Daoy (cell line): ENCODE measurements around the gene TMEM51. TPM values are rescaled to one million over a fixed set of nuclear protein-coding genes. Genes with fewer than 3 reads are reported as not detected.
A peak's percentile ranks its signal among the peaks of the same experiment; 100 is the strongest.
"Not testable (repeated sequence)": the region's sequence is repeated elsewhere in the genome, so short reads cannot be mapped to it uniquely, and the experiment has no call there.

Experiments
- DNase-seq: peaks from one replicate; pipeline ENCODE4 v3.0.0-alpha.2; 2015; ENCODE audit warnings: low read depth
- total RNA-seq: library from RNA; depleted of rRNA; stranded (reverse); fragments of >200 nt; shearing (Covaris generic); gene quantifications from 2 replicates; pipeline ENCODE4 v1.2.3, GENCODE V29; 2014

The TMEM51 gene
- total RNA-seq, 1 experiment from 2014 or later: 18.4 TPM

- DNase-seq: peak; percentile 69
Measured at GRCh38 chr1:15154480-15155036, 1.0 kb downstream of the TMEM51 start.

DNA sequence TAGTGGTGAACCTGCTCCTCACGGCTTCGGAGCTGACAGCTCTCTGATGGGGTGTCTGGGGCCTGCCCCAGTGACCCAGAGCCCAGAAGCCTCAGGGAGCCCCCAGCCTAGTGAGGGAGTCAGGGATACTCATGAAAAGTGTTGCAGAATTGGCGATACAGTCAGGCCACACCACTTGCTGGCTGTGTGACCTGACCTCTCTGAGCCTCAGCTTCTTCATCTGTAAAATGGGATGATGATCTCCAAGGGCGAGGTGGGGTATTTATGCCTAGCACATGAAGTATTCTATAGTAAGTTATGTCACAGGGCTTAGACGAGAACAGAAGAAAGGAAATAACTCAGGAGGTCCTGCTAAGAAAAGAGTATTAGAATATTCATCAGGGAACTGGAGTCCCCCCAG, 1.6 kb downstream of the TMEM51 start:
- DNase-seq: no peak

DNA sequence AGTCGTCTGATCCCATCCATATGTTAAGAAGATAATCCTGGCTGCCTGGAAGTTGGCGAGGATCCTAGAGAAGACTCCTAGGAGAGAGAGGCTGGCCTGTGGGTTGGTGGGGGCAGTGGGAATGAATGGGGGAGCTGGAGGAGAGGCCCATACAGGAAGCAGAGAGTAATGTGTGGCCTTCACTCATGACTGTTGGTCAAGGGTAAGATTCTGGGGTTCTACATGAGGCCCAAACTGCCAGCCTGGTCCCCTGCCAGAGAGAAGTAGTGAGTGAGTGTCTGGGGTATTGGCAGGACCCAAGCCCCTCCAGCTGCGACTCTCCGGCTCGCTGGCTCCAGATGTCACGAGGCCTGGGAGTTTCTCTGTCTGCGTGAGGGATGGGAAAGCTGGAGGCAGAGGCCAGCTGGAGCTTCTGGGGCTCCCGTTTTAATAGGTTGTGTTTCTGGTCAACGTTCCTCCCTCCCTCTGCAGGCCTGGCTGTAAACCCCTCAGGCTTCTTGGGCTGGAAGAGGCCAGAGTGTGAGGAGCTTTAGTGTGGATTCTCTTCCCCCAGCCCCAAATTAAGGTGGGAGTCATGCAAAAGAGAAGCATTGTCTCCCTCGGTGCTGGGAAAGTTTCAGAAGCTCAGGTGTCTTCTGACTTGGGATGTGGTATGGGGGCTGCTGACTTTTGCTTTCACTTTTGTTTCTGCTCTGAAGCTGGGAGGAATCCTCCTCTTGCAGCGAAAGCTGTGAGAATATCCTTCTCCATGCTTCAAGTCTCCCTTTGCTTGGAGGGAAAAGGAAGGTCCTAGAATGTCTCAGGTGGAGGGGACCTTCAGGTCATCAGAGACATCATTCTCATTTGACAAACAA, 2.6 kb downstream of the TMEM51 start:
- peak; percentile 53 for DNase-seq

- no peak for DNase-seq
Measured at GRCh38 chr1:15156807-15157380, 3.3 kb downstream of the TMEM51 start.

GRCh38 chr1:15157524-15158399, 4.2 kb downstream of the TMEM51 start:
- no peak for DNase-seq

DNA sequence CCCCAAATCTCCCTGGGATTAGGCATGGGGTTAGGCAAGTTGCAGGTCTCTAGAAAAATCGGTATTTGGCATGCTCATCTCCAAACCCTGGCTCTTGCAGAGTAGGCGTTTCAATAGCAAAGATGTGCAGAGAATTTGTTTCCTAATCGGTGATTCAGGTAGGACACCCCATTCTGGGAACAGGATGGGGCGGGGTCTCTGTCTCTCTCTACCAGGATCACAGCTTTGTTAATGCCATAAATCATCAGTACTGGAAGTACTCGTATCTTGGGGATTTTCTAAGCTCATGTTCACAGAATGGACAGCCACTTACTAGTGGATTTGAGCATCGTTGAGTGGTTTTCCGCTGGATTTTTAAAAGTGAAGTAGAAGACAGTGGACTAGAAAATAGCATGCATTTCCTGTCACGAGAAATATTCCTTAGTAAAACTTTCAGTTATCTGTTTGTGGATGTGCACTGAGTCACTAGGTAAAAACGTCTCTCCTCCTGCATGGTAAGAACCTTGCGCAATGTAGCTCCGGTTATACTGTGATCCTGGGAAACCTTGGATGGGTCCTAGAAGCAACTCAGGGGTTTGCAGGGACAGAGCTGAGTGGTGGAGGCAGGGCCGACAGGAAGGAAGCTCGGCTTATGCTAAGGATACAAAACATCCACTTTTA, 5.1 kb downstream of the TMEM51 start:
- DNase-seq: peak; percentile 58

- DNase-seq: no peak
Measured at GRCh38 chr1:15159166-15159555, 5.6 kb downstream of the TMEM51 start.

- no peak for DNase-seq
Measured at GRCh38 chr1:15160626-15161025, 7.1 kb downstream of the TMEM51 start.

DNA sequence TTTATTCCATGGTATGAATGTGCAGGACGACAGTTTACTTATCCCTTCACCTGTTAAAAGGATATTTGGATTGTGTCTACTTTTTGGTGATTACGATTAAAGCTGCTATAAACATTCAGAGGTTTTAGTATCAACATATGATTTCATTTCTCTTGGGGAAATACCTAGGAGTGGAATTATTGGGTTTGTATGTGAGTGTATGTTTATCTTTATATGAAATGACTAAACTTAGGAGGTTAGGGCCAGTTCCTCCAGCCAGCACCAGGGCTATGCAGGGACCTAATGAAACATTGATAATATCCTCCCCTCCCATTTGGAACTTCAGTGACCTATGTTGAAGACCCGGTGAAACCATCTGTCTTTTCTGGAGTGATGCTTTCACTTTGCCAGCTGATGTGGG, 13.8 kb downstream of the TMEM51 start:
- DNase-seq: peak; percentile 49

DNA sequence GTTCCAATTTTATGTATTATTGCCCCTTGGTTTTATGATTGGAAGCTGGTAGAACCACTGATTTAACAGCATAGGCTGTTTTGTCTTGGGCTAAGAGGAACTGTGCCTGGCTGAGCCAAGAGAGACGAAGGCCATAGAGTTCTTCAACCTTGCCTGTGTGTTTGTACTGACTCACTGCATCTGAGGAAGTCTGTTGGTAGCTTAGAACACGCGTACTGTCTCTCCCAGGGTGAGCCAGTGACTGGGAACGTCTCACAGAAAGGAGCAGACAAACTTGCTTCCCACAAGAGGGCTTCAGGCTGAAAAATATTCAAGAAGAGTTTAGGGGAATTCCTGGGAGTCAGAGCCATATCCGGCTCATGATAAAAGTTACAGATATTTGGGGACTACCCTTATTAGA, 14.9 kb downstream of the TMEM51 start:
- peak; percentile 96 for DNase-seq

GRCh38 chr1:15170071-15170470, 16.5 kb downstream of the TMEM51 start:
- DNase-seq: no peak

GRCh38 chr1:15171271-15171908, 17.8 kb downstream of the TMEM51 start:
- no peak for DNase-seq

GRCh38 chr1:15172405-15173259, 19.1 kb downstream of the TMEM51 start:
- no peak for DNase-seq

GRCh38 chr1:15173863-15174614, 20.5 kb downstream of the TMEM51 start:
- no peak for DNase-seq

- no peak for DNase-seq
Measured at GRCh38 chr1:15174615-15174983, 21.1 kb downstream of the TMEM51 start.

DNA sequence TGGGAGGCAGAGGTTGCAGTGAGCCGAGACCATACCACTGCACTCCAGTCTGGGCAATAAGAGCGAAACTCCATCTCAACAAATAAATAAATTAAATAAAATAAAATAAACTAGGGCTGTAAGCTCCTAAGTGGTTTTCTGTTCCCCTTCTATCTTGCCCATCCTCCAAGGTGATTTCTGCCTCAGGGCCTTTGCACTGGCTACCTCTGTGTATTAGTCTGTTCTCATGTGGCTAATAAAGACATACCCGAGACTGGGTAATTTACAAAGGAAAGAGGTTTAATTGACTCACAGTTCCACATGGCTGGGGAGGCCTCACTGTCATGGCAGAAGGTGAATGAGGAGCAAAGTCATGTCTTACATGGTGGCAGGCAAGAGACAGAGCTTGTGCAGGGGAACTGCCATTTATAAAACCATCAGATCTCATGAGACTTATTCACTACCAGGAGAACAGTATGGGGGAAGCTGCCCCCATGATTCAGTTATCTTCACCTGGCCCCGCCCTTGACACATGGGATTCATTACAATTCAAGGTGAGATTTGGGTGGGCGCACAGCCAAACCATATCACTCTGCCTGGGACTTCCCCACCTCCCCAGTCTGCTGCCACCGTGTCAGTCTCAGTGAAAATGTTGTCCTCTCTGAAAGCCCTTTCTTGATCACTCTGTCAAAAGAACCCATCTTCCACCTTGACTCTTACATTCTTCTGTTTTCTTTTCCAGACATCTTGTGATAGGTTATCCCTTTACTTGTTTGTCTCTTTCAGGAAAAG, 22.0 kb downstream of the TMEM51 start:
- not testable (repeated sequence) for DNase-seq

DNA sequence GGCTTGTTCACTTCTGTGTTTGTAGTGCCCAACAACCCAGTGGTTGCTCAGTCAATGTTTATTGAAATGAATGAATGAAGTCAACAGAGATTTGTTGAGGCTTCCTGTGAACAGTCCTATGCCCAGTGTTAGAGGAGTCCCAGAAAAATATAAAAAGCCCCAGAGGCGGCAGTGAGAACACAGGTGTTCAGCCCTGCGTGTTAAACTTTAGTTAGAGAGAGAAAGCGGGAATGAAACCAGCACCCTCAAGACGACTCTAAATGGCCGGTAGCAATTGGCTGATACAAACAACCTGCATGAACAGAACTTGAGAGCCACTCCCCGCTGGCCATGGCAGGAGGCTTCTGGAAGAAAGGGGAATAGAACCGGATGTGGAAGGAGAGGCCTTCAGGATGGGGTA, 22.6 kb downstream of the TMEM51 start:
- no peak for DNase-seq

GRCh38 chr1:15176898-15177665, 23.5 kb downstream of the TMEM51 start:
- no peak for DNase-seq
